A549 (cell line): ENCODE data around the gene PIK3CB. TPM values are rescaled to one million over a fixed set of nuclear protein-coding genes. Genes with fewer than 3 reads are reported as not detected.

Source experiments
- ATAC-seq, 2 experiments: fragments of 200-7000 bp in 1 of 2; fragments of >200 bp in 1 of 2; cut with Nextera tagmentation in 1 of 2; cut with Tn5 transposase in 1 of 2; 3 replicates each; pipeline versions ENCODE4 v1.8.0 to v1.9.1; 2018 to 2020; ENCODE audit warnings: mild to moderate bottlenecking in 1 of 2, moderate library complexity in 1 of 2
- CTCF ChIA-PET: fragments of 300-600 bp; sonication (Branson Sonifier 250); formaldehyde crosslinking; extraction: SDS; loops from one replicate; lab custom pipeline; 2021; ENCODE audit warnings: antibody characterized with exemption, inconsistent platforms; lab: Yijun Ruan, JAX
- POLR2A ChIA-PET: fragments of 350-600 bp; formaldehyde crosslinking; extraction: SDS; loops from one replicate; lab custom pipeline; 2021; ENCODE audit warnings: antibody characterized with exemption, inconsistent platforms; lab: Yijun Ruan, JAX
- DNase-seq, 2 experiments: peaks; one replicate each; pipeline versions ENCODE4 v3.0.0 to v3.0.0-alpha.2; 2011 to 2016; ENCODE audit warnings: low read depth in 1 of 2, low spot score in 1 of 2
- FAIRE-seq: peaks from 2 replicates; lab custom pipeline; 2011; peaks lifted over from hg19 to GRCh38; lab: Jason Lieb, UNC
- H3K27ac ChIP-seq, 2 experiments: fragments of >200 bp; sonication (Bioruptor Twin); formaldehyde crosslinking; 3 replicates each; pipeline ENCODE4 v1.5.1; 2016 to 2017
- H3K4me1 ChIP-seq: fragments of >200 bp; sonication (Bioruptor Twin); formaldehyde crosslinking; 3 replicates; pipeline ENCODE4 v1.6.1; 2016
- H3K4me2 ChIP-seq: fragments of >200 bp; sonication (Bioruptor Twin); formaldehyde crosslinking; 3 replicates; pipeline ENCODE4 v1.6.1; 2016
- H3K4me3 ChIP-seq: fragments of >200 bp; sonication (Bioruptor Twin); formaldehyde crosslinking; 3 replicates; pipeline ENCODE4 v1.5.1; 2016
- H3K9me3 ChIP-seq: fragments of >200 bp; sonication (Bioruptor Twin); formaldehyde crosslinking; 3 replicates; pipeline ENCODE4 v1.6.1; 2016
- CEBPB ChIP-seq, 2 experiments: fragments of >200 bp in 1 of 2; sonication (Bioruptor Twin) in 1 of 2; formaldehyde crosslinking in 1 of 2; IDR thresholded peaks; 2 replicates each; pipeline ENCODE4 v1.6.1; 2012 to 2016
- CHD2 ChIP-seq: fragments of 150-350 bp; IDR thresholded peaks from 2 replicates; pipeline ENCODE4 v1.6.1; 2014; ENCODE audit warnings: low read length; ENCODE audit not compliant: partially characterized antibody
- EHF ChIP-seq: fragments of 250-450 bp; sonication (Bioruptor Pico); IDR thresholded peaks from 2 replicates; pipeline ENCODE4 v1.5.0; 2020; ENCODE audit warnings: mild to moderate bottlenecking
- EHMT2 ChIP-seq: fragments of 200-600 bp; sonication (generic); IDR thresholded peaks from 2 replicates; pipeline ENCODE4 v1.6.1; 2016; ENCODE audit warnings: antibody characterized with exemption, low read depth, mild to moderate bottlenecking, moderate library complexity
- ESRRA ChIP-seq: fragments of 150-350 bp; IDR thresholded peaks from 2 replicates; pipeline ENCODE4 v1.6.1; 2014; ENCODE audit warnings: mild to moderate bottlenecking, low read length, borderline replicate concordance
- FOSB ChIP-seq: fragments of 250-450 bp; sonication (Bioruptor Pico); IDR thresholded peaks from 2 replicates; pipeline ENCODE4 v1.5.0; 2020; ENCODE audit warnings: mild to moderate bottlenecking, moderate library complexity
- FOSL2 ChIP-seq, 2 experiments: fragments of 450-650 bp in 1 of 2; fragments of >200 bp in 1 of 2; sonication (Bioruptor Twin) in 1 of 2; formaldehyde crosslinking; IDR thresholded peaks; 2 replicates each; pipeline versions ENCODE4 v1.5.0 to v1.6.1; 2016 to 2020; ENCODE audit warnings: mild to moderate bottlenecking in 1 of 2, moderate library complexity in 1 of 2
- FOXS1 ChIP-seq: fragments of 250-450 bp; sonication (Bioruptor Pico); IDR thresholded peaks from 2 replicates; pipeline ENCODE4 v1.5.0; 2020; ENCODE audit warnings: mild to moderate bottlenecking, moderate library complexity
- GATA3 ChIP-seq: IDR thresholded peaks from 2 replicates; pipeline ENCODE4 v1.6.1; 2012; ENCODE audit warnings: borderline replicate concordance
- HEYL ChIP-seq: fragments of 250-450 bp; sonication (Bioruptor Pico); IDR thresholded peaks from 2 replicates; pipeline ENCODE4 v1.8.0; 2021; ENCODE audit warnings: mild to moderate bottlenecking, moderate library complexity
- HMGXB4 ChIP-seq: fragments of 250-450 bp; sonication (Bioruptor Pico); IDR thresholded peaks from 2 replicates; pipeline ENCODE4 v1.5.0; 2021; ENCODE audit warnings: mild to moderate bottlenecking, moderate library complexity, borderline replicate concordance
- HOXA7 ChIP-seq: fragments of 250-450 bp; sonication (Bioruptor Pico); IDR thresholded peaks from 2 replicates; pipeline ENCODE4 v1.5.0; 2020; ENCODE audit warnings: mild to moderate bottlenecking, moderate library complexity
- HOXB5 ChIP-seq: fragments of 250-450 bp; sonication (Bioruptor Pico); IDR thresholded peaks from 2 replicates; pipeline ENCODE4 v1.5.0; 2020; ENCODE audit warnings: mild to moderate bottlenecking, moderate library complexity
- KDM5A ChIP-seq: fragments of 200-600 bp; sonication (generic); IDR thresholded peaks from 2 replicates; pipeline ENCODE4 v1.6.1; 2016; ENCODE audit warnings: antibody characterized with exemption, mild to moderate bottlenecking
- MAFK ChIP-seq: fragments of 450-650 bp; IDR thresholded peaks from 2 replicates; pipeline ENCODE4 v1.6.1; 2014; ENCODE audit not compliant: partially characterized antibody
- MAZ ChIP-seq: fragments of 150-350 bp; IDR thresholded peaks from 2 replicates; pipeline ENCODE4 v1.6.1; 2014; ENCODE audit warnings: antibody characterized with exemption, low read depth, low read length, borderline replicate concordance
- NFE2L2 ChIP-seq: fragments of 150-350 bp; conservative IDR thresholded peaks from 2 replicates; pipeline ENCODE4 v1.6.1; 2014; ENCODE audit warnings: low read length
- NPAS2 ChIP-seq: fragments of 250-450 bp; sonication (Bioruptor Pico); IDR thresholded peaks from 2 replicates; pipeline ENCODE4 v1.8.0; 2022; ENCODE audit warnings: mild to moderate bottlenecking, moderate library complexity, borderline replicate concordance
- NR3C1 ChIP-seq: fragments of >200 bp; sonication (Bioruptor Twin); formaldehyde crosslinking; IDR thresholded peaks from 3 replicates; pipeline ENCODE4 v1.6.1; 2017
- PBX3 ChIP-seq: IDR thresholded peaks from 2 replicates; pipeline ENCODE4 v1.6.1; 2012
- PHF8 ChIP-seq: fragments of 200-600 bp; sonication (generic); IDR thresholded peaks from 2 replicates; pipeline ENCODE4 v1.6.1; 2016; ENCODE audit warnings: low read depth, mild to moderate bottlenecking, antibody characterized with exemption, moderate library complexity, borderline replicate concordance
- POLR2AphosphoS2 ChIP-seq: conservative IDR thresholded peaks from 2 replicates; pipeline ENCODE4 v1.6.1; 2012; ENCODE audit warnings: low read length, improper control_type of control experiment, inconsistent platforms
- REST ChIP-seq: fragments of 200-600 bp; sonication (generic); IDR thresholded peaks from 2 replicates; pipeline ENCODE4 v1.6.1; 2016; ENCODE audit warnings: antibody characterized with exemption, mild to moderate bottlenecking, moderate library complexity
- SMC3 ChIP-seq: fragments of >200 bp; sonication (Bioruptor Twin); formaldehyde crosslinking; IDR thresholded peaks from 3 replicates; pipeline ENCODE4 v1.6.1; 2018; ENCODE audit warnings: inconsistent platforms
- TP53 ChIP-seq: fragments of 250-450 bp; sonication (Bioruptor Pico); IDR thresholded peaks from 2 replicates; pipeline ENCODE4 v1.5.0; 2021; ENCODE audit warnings: mild to moderate bottlenecking, moderate library complexity
- ZC3H11A ChIP-seq: fragments of 450-650 bp; IDR thresholded peaks from 2 replicates; pipeline ENCODE4 v1.6.1; 2014; ENCODE audit warnings: antibody characterized with exemption, mild to moderate bottlenecking
- WGBS: methylation state at CpG from one replicate; pipeline ENCODE4 v1.1.6; 2017; ENCODE audit errors: missing lambda C conversion rate; 5-methylcytosine and 5-hydroxymethylcytosine counted together
- polyA plus RNA-seq, 4 experiments: library from polyadenylated mRNA; depleted of rRNA in 3 of 4; stranded (reverse); fragments of >200 nt; fragmentation: RNase III in 1 of 4; extraction: RNeasy Plus Mini Kit Qiagen cat#74134 plus additional on column Dnase treatment in 1 of 4; gene quantifications; 2 replicates in 3 of 4; 3 replicates in 1 of 4; pipeline ENCODE4 v1.2.3, GENCODE V29; 2011 to 2017
- TF ChIP-seq, protein P1 (sequence below): fragments of >200 bp; sonication (Bioruptor Twin); formaldehyde crosslinking; IDR thresholded peaks from 3 replicates; pipeline ENCODE4 v1.5.1; 2016
- TF ChIP-seq, protein P2 (sequence below): fragments of >200 bp; sonication (Bioruptor Twin); formaldehyde crosslinking; IDR thresholded peaks from 3 replicates; pipeline ENCODE4 v1.6.1; 2016

The PIK3CB gene
- polyA plus RNA-seq, 2 of the 4 experiments (the other 2 are of a cell fraction): 20.7 to 23.3 TPM

DNA sequence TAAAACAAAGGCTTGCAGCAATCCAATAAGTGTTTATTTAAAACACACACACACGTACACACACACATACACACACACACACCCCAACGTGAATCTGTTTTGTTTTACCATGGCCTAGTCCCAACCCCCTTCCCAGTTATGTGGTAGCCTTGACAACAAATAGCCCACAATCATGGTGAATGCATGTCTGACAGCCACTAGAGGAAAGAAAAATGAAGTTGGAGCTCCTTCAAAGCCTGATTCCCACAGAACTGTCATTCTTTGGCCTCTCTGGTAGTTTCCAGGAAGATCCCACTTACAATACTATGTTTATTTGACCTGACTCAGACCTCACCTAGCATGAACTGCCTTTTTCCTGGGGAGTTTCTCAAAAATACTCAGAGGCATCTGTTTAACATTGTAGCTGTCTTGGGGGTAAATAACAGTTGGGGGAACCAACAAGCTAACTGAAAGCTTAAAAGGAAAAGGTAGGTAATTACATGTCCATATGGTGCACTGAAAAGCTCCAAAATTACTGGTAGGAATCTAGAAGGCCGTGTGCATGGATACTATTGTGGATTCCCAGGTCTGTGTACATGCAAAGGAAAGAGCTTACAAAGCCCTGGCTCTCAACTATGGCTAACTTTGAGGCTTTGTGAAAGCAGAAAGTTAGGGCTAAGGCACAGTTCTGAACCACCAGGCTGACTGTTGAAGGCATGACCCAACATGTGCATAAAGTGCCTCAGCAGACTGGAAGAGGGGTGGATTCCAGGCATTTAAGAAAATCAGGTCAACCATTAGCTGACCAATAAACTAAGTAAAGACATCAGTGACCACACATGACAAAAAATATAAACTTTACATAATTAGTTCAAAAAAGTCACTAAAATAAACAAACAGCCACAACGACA, 160.8 kb downstream of the PIK3CB start:
- DNase-seq (peak in 1 of 2 experiments; percentile 10), ATAC-seq (no peak)
- no peak overlapping the region for H3K4me2 ChIP-seq
- POLR2A ChIA-PET: no interaction called here
- 85% methylated on average over 4 of the region's 4 CpGs for WGBS
- CTCF ChIA-PET: interaction anchor here (1.1 kb wide), 1 partner anchor 79 kb away, joined by 3 read pairs; no protein-coding TSS in a partner anchor
- no peak for TF ChIP-seq POLR2AphosphoS2
- no peak for TF ChIP-seq TP53
- TF ChIP-seq NPAS2: no peak
- TF ChIP-seq HEYL (CRISPR knock-in tag): no peak
- no peak for TF ChIP-seq PBX3
- TF ChIP-seq MAFK: no peak
- no peak for TF ChIP-seq PHF8
- TF ChIP-seq FOSB: no peak
- TF ChIP-seq REST: no peak
- TF ChIP-seq ZC3H11A: no peak
- no peak for TF ChIP-seq EHF (CRISPR knock-in tag)
- TF ChIP-seq GATA3: no peak
- TF ChIP-seq NR3C1: no peak
- no peak for TF ChIP-seq SMC3
- no peak for TF ChIP-seq FOXS1 (CRISPR knock-in tag)
- TF ChIP-seq FOSL2 (IDR thresholded peaks at IDR 0.05): no peak
- TF ChIP-seq FOSL2 (CRISPR knock-in tag; IDR thresholded peaks at IDR 0.05): no peak
- TF ChIP-seq KDM5A: no peak
- TF ChIP-seq CHD2: no peak
- no peak for TF ChIP-seq MAZ
- no peak for TF ChIP-seq EHMT2
- TF ChIP-seq, all 56 proteins: peak for 0
- no peak overlapping the region for H3K4me3 ChIP-seq
- peaks cover 18% of the 10 kb centered on the region; the same call in 1 of the 3 replicates for H3K9me3 ChIP-seq
- H3K4me1 ChIP-seq: 0 out of 3 replicates have a peak, but pooled peaks cover 3% of the 10 kb centered on the region
- FAIRE-seq: no peak
- no peak overlapping the region for H3K27ac ChIP-seq

DNA sequence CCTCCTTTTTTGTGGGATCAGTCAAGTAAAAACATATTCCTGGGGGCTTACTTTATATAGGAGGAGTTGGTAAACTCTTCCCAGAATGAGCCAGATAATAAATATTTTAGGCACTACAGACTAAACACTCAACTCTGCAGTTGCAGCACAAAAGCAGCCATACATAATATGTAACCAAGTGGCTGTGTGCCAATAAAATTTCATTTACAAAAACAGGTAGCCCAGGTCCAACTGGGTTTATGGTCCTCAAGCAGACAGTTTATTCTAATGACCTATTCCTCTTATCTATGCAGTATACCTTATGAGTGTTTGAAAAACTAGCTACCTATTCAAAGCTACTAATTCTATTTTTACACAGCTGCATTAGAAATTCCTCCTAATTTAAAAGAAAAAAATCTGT, 164.3 kb downstream of the PIK3CB start:
- no peaks in the 10 kb centered on the region for H3K4me1 ChIP-seq
- FAIRE-seq: no peak
- H3K4me2 ChIP-seq: no peak overlapping the region
- no peak for ATAC-seq
- POLR2A ChIA-PET: no interaction called here
- CTCF ChIA-PET: interaction anchor here (2.0 kb wide), 1 partner anchor 245 kb away, joined by 8 read pairs; no protein-coding TSS in a partner anchor
- H3K9me3 ChIP-seq: peaks cover 5% of the 10 kb centered on the region; the same call in 1 of the 3 replicates
- no peak for DNase-seq
- H3K27ac ChIP-seq: no peak overlapping the region
- no peak overlapping the region for H3K4me3 ChIP-seq
- no peak for TF ChIP-seq FOSB
- TF ChIP-seq, protein P1, sequence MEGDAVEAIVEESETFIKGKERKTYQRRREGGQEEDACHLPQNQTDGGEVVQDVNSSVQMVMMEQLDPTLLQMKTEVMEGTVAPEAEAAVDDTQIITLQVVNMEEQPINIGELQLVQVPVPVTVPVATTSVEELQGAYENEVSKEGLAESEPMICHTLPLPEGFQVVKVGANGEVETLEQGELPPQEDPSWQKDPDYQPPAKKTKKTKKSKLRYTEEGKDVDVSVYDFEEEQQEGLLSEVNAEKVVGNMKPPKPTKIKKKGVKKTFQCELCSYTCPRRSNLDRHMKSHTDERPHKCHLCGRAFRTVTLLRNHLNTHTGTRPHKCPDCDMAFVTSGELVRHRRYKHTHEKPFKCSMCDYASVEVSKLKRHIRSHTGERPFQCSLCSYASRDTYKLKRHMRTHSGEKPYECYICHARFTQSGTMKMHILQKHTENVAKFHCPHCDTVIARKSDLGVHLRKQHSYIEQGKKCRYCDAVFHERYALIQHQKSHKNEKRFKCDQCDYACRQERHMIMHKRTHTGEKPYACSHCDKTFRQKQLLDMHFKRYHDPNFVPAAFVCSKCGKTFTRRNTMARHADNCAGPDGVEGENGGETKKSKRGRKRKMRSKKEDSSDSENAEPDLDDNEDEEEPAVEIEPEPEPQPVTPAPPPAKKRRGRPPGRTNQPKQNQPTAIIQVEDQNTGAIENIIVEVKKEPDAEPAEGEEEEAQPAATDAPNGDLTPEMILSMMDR: no peak
- TF ChIP-seq HMGXB4 (CRISPR knock-in tag): no peak
- TF ChIP-seq CEBPB (IDR thresholded peaks at IDR 0.05): no peak
- no peak for TF ChIP-seq HOXA7
- no peak for TF ChIP-seq ESRRA
- TF ChIP-seq, protein P2, sequence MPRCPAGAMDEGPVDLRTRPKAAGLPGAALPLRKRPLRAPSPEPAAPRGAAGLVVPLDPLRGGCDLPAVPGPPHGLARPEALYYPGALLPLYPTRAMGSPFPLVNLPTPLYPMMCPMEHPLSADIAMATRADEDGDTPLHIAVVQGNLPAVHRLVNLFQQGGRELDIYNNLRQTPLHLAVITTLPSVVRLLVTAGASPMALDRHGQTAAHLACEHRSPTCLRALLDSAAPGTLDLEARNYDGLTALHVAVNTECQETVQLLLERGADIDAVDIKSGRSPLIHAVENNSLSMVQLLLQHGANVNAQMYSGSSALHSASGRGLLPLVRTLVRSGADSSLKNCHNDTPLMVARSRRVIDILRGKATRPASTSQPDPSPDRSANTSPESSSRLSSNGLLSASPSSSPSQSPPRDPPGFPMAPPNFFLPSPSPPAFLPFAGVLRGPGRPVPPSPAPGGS: no peak
- no peak for TF ChIP-seq FOXS1 (CRISPR knock-in tag)
- no peak for TF ChIP-seq TP53
- no peak for TF ChIP-seq HOXB5 (CRISPR knock-in tag)
- no peak for TF ChIP-seq NFE2L2
